Measurements from ENCODE around the gene TRAPPC2.

TRAPPC2 gene

DNA sequence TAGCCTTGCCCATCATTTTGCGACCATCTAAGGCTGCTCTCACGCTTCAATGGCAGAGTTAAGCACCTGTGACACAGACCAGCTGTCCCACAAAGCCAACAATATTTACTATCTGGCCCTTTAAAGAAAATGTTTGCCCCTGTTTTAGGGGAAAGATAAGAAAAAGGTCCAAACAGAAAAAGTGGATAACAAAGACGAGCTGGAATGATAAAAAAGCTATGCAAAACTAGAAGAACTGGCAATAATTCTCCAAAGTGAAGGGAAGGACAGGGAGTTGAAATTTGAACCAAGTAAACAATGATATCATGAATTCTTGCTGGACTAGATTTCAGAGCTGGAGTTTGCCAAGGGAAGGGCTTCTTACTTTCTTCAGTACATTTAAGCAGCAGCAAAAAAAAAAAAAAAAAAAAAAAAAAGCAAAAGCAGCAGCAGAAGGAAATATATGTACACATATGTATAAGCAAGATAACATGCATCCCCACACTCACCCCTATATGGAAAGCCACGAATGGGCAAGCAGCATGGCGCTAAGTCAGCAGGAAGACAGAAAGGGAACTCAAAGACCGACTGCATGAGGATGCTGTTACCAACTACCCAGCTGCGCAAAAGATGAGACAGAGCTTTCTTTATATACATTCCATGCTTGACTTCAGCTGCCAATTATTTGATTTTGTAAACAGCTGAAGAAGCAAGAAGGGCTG is 12.5 kb downstream of the TRAPPC2 start:
- no peak for DNase-seq (ENCODE audit: low spot score)
- TF ChIP-seq, protein P1, sequence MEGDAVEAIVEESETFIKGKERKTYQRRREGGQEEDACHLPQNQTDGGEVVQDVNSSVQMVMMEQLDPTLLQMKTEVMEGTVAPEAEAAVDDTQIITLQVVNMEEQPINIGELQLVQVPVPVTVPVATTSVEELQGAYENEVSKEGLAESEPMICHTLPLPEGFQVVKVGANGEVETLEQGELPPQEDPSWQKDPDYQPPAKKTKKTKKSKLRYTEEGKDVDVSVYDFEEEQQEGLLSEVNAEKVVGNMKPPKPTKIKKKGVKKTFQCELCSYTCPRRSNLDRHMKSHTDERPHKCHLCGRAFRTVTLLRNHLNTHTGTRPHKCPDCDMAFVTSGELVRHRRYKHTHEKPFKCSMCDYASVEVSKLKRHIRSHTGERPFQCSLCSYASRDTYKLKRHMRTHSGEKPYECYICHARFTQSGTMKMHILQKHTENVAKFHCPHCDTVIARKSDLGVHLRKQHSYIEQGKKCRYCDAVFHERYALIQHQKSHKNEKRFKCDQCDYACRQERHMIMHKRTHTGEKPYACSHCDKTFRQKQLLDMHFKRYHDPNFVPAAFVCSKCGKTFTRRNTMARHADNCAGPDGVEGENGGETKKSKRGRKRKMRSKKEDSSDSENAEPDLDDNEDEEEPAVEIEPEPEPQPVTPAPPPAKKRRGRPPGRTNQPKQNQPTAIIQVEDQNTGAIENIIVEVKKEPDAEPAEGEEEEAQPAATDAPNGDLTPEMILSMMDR (IDR thresholded peaks at IDR 0.05; ENCODE audit: extremely low read depth, missing control alignments): no peak

DNA sequence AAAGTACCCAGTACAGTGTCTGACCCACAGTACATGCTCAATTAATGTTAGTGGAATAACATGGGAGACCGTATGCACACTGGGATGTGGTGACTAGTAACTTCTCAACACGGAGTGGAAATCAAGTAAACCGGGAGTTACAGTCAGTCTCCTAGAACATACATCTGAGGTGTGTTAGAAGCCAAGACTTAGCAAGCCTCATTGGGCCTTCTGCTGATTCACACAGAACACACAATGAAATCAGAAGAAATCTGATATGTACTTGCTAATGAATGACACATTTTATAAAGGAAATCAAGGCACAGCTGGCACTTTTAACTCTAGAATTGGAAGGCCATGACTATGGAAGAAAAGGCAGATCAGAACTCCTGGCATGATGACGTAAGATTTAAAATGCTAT is 13.0 kb downstream of the TRAPPC2 start:
- TF ChIP-seq, protein P1 (IDR thresholded peaks at IDR 0.05; ENCODE audit: extremely low read depth, missing control alignments): no peak
- no peak for DNase-seq (ENCODE audit: low spot score)

DNA sequence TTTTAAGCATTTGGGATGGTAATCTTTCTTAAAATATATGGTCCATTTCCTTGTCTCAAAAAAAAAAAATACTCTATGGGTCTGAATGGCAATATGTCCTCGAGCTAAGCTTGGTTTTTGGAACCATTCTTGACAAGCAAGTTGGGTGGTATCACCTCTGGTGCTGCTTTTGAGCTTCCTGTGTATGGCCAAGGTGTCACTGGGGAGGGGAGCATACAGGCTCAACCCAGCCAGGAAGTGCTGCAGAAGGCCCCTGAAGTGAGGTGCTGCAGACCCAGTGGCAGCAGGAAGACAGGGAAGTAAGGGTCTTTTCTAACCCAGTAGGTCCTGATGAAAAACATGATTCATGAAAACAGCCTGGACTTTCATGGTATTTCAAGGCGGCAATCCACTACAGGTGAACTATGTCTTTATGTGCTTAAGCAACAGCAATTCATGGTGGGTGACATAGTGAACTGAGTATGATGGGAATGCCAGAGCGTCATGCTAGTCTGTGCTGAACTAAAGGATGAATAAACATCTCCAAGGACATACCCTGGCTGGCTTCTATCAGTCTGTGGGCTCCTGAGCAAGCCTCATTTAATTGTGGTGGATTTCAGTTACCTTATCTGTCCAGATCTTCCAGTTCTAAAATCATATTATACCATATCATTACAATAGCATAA is 15.1 kb downstream of the TRAPPC2 start:
- no peak for DNase-seq (ENCODE audit: low spot score)
- TF ChIP-seq, protein P1 (IDR thresholded peaks at IDR 0.05; ENCODE audit: extremely low read depth, missing control alignments): no peak

DNA sequence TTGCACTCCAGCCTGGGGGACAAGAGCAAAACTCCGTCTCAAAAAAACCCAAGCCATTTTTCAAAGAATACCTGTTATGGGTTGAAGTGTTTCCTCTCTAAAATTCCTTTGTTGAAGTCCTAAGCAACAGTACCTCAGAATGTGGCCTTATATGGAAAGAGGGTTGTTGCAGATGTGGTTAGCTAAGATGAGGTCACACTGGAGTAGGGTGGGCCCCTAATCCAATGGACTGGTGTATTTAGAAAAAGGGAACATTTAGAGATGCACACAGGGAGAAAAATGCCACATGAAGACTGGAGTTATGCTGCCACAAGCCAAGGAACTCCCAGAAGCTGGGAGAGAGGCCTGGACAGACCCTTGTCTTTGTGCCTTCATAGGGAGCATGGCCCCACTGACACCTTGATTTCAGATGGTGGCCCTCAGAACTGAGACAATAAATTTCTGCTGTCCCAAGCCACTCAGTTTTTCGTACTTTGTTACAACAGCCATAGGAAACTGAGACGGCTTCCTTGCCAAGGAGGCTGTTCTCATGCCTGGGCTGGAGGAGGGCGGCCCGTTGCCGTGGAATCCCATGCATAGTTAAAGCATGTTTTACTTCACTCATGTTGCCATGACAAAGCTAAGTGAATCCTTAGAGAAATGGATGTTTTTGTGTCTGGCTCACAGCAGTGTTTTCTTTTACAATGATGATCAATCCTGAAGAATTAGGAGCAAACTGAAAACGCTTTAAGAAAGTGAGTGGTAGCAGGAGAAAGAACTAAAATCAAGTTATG is 16.5 kb downstream of the TRAPPC2 start:
- DNase-seq (ENCODE audit: low spot score): no peak
- TF ChIP-seq, protein P1 (IDR thresholded peaks at IDR 0.05; ENCODE audit: extremely low read depth, missing control alignments): no peak

DNA sequence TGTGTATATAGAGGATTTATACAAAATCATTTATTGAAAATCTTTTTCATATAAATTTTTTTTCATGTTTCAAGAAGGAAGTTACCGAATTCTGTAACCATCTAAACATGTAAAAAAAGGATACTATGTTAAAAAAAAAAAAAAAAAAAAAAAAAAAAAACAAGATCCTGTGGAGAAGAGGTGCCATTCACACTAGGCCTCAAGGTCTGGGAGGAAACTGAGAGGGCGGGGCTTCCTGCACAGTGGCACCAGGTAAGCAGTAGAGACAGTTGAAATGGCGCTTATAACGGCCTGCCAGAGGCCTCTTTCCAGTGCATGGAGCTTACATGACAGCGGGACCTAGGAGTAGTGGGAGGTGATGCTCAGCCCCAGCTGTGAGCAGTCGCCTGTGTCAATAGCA is 17.5 kb downstream of the TRAPPC2 start:
- DNase-seq (ENCODE audit: low spot score): no peak
- TF ChIP-seq, protein P1 (IDR thresholded peaks at IDR 0.05; ENCODE audit: extremely low read depth, missing control alignments): no peak

DNA sequence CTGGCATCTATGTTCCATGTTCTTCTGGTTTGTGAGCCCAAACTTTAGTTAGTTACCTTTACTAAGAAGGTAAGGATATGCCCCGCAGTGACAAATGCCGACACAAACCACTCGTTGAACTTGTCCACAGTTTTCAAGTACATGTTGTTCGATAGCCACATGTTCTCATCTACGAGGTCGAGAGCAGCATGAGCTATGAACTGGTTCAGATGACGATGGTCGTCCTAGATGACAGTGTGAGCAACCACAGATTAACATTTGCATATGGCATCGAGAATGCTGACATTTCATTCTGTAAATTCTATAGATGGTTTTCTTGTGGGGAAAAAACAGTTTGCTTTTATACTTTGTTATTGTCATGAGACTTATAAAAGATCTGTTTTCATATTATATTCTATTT is 18.0 kb downstream of the TRAPPC2 start:
- TF ChIP-seq, protein P1 (IDR thresholded peaks at IDR 0.05; ENCODE audit: extremely low read depth, missing control alignments): no peak
- no peak for DNase-seq (ENCODE audit: low spot score)

DNA sequence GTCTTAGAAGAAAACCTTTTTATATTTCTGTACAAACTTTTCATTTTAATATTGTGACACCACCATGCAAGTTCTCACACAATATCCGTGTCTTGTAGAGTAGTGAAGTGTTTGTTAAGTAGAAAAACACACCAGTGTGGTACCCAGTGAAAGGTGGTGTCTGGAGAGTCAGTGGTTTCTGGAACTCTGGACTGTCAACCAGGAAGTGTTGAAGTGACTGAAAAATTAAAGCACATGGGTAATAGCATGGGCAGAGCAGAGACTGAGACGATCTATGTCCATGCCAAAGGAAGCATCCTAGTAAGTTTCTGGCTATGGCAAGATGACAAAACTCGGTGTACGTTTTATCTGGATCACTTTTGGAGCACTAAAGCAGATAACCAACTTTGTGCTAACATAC is 23.3 kb downstream of the TRAPPC2 start:
- TF ChIP-seq, protein P1 (IDR thresholded peaks at IDR 0.05; ENCODE audit: extremely low read depth, missing control alignments): no peak

More for the DNA sequence above, 23.3 kb downstream of the TRAPPC2 start:
- no peak for DNase-seq (ENCODE audit: low spot score)
